Activated naive CD4-positive, alpha-beta T cell (primary cell): ENCODE results near the gene MYO15A.
"Not testable (repeated sequence)": the region's sequence is repeated elsewhere in the genome, so short reads cannot be mapped to it uniquely, and the experiment has no call there.

Source experiments
- DNase-seq, 4 experiments: peaks; one replicate each; lab custom pipeline; 2025; lab: John Stamatoyannopoulos, UW

MYO15A gene

GRCh38 chr17:18185832-18186626 lies 77.5 kb downstream of the MYO15A start:
- no peak for DNase-seq

- DNase-seq, result no peak
Measured at GRCh38 chr17:18186627-18186982, 78.0 kb downstream of the MYO15A start.

- DNase-seq, result no peak
Measured at GRCh38 chr17:18187226-18187625, 78.7 kb downstream of the MYO15A start.

- no peak for DNase-seq
Measured at GRCh38 chr17:18187821-18188761, 79.5 kb downstream of the MYO15A start.

- no peak for DNase-seq
Measured at GRCh38 chr17:18190628-18191235, 82.2 kb downstream of the MYO15A start.

- no peak for DNase-seq
Measured at GRCh38 chr17:18191236-18191667, 82.7 kb downstream of the MYO15A start.

GRCh38 chr17:18191967-18192366 lies 83.4 kb downstream of the MYO15A start:
- DNase-seq, result no peak

GRCh38 chr17:18194394-18194793 lies 85.8 kb downstream of the MYO15A start:
- no peak for DNase-seq

GRCh38 chr17:18194804-18195203 lies 86.2 kb downstream of the MYO15A start:
- DNase-seq, result no peak

GRCh38 chr17:18195246-18195645 lies 86.7 kb downstream of the MYO15A start:
- DNase-seq, result no peak

GRCh38 chr17:18197535-18198194 lies 89.1 kb downstream of the MYO15A start:
- no peak for DNase-seq

GRCh38 chr17:18198530-18198929 lies 90.0 kb downstream of the MYO15A start:
- DNase-seq, result no peak

GRCh38 chr17:18201108-18201507 lies 92.6 kb downstream of the MYO15A start:
- DNase-seq, result no peak

- DNase-seq, result no peak
Measured at GRCh38 chr17:18203308-18203707, 94.8 kb downstream of the MYO15A start.

- no peak for DNase-seq
Measured at GRCh38 chr17:18205861-18206260, 97.3 kb downstream of the MYO15A start.

- no peak for DNase-seq
Measured at GRCh38 chr17:18206962-18207361, 98.4 kb downstream of the MYO15A start.

GRCh38 chr17:18208092-18208491 lies 99.5 kb downstream of the MYO15A start:
- no peak for DNase-seq

GRCh38 chr17:18213666-18214270 lies 105.2 kb downstream of the MYO15A start:
- DNase-seq, result no peak

- DNase-seq, result not testable (repeated sequence)
Measured at GRCh38 chr17:18216906-18217305, 108.3 kb downstream of the MYO15A start.

- peak; percentile 10 to 63 (median 47) for DNase-seq
Measured at GRCh38 chr17:18217412-18218015, 109.0 kb downstream of the MYO15A start.

GRCh38 chr17:18218756-18219415 lies 110.3 kb downstream of the MYO15A start:
- no peak for DNase-seq
